Right lobe of liver (tissue), 4 donors: ENCODE results near the gene ADCY5.

Experiments used
- CTCF ChIP-seq, 4 donors: fragments of 200-600 bp in 3 of 4; fragments of 450-650 bp in 1 of 4; IDR thresholded peaks; one replicate each; pipeline versions ENCODE4 v1.5.1 to v1.8.0; 2016 to 2022; ENCODE audit warnings: antibody characterized with exemption in 4 of 4, mild to moderate bottlenecking in 2 of 4
- POLR2A ChIP-seq: fragments of 450-650 bp; IDR thresholded peaks from one replicate; pipeline ENCODE4 v1.6.1; 2017; ENCODE audit warnings: antibody characterized with exemption, mild to moderate bottlenecking
- donor health status: DM: no; HTN: no; CAD: no.
- donor health status: DM: no; HTN: no; CAD: no.
- donor health status: DM: no; HTN: yes; CAD: no.

GRCh38 chr3:123380261-123380660 is 68.6 kb downstream of the ADCY5 start:
- TF ChIP-seq CTCF (IDR thresholded peaks at IDR 0.05): no peak
- TF ChIP-seq POLR2A: no peak
